ENCODE results near the gene USP3.

DNA sequence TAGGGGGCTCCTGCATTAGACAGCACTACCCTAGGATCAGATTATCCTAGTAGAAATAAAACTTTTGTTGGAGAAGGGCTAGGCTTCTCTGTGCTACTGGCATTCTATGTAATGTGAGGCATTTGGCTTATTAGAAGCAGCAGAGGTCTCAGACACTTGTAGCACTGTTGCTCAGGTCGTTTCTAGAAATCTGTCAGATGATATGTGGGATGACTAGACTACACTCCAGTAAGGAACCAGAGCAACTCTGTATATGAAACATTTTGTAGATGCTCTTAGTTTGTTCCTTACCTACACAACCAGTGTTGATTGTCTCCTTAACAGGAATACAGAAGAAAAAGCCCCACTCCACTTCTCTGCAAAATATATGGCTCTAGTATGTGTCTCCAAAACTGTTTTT is 70.9 kb downstream of the USP3 start:
- TF ChIP-seq, protein P1, sequence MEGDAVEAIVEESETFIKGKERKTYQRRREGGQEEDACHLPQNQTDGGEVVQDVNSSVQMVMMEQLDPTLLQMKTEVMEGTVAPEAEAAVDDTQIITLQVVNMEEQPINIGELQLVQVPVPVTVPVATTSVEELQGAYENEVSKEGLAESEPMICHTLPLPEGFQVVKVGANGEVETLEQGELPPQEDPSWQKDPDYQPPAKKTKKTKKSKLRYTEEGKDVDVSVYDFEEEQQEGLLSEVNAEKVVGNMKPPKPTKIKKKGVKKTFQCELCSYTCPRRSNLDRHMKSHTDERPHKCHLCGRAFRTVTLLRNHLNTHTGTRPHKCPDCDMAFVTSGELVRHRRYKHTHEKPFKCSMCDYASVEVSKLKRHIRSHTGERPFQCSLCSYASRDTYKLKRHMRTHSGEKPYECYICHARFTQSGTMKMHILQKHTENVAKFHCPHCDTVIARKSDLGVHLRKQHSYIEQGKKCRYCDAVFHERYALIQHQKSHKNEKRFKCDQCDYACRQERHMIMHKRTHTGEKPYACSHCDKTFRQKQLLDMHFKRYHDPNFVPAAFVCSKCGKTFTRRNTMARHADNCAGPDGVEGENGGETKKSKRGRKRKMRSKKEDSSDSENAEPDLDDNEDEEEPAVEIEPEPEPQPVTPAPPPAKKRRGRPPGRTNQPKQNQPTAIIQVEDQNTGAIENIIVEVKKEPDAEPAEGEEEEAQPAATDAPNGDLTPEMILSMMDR (IDR thresholded peaks at IDR 0.05), result no peak
- no peak for TF ChIP-seq EZH2 (IDR thresholded peaks at IDR 0.05; ENCODE audit: borderline replicate concordance, insufficient read depth, low read depth, low read length, poor library complexity, severe bottlenecking)

Data from B cell (primary cell).